SH-SY5Y (cell line): ENCODE measurements around the gene DOCK7.

Experiments used
- GATA2 ChIP-seq: IDR thresholded peaks from 2 replicates; pipeline ENCODE4 v1.6.1; 2011; ENCODE audit warnings: mild to moderate bottlenecking, low read depth, low read length
- GATA3 ChIP-seq: IDR thresholded peaks from 2 replicates; pipeline ENCODE4 v1.6.1; 2011; ENCODE audit warnings: low read depth, mild to moderate bottlenecking, low read length, moderate library complexity

GRCh38 chr1:62585469-62586155 is 102.6 kb downstream of the DOCK7 start:
- no peak for TF ChIP-seq GATA3
- TF ChIP-seq GATA2 = no peak
